Measurements from ENCODE around the gene CBX8.

DNA sequence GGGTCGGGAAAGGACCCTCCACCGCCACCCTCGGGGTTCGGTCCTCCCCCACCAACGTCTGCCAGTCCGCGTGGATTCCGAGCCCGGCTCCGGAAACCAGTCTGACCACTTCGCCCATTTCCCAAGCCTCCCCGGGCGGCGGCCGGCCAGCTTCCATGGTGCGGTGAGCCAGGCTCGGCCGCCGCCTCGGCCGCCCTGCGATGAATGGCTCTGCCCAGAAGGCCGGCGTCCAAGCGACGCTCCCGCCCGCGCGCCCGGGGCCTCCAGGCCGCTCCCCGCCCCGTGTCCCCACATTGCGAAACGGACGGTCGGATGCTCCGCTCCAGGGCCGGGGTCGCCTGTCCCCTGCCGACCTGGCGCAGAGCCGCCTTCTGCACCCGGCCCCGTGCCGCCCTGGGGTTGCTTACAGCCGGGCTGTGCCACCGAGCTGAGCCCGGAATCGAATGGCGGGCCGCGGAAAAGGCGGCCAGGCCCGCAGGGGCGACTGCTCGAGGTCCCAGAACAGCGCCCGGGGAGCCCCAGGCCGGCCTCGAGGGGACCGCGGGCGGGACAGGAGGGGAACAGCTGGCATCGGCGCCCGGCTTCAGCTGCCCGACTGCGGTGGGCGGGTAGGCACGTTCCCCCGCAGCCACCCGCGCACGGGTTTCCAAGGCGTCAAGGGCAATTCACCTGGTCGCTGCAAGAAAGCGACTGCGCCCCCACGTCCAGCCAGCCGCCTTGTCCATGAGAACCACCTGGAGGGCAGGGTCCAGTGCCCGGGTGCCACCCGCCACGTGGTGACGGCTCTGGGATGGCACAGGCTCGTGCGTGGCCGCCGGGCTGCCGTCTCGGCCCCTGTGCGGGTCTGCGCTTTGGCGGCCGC lies 18.3 kb upstream of the CBX8 start:
- TF ChIP-seq POLR2A (IDR thresholded peaks at IDR 0.05) (no peak), EP300 (IDR thresholded peaks at IDR 0.05) (no peak)

All from sigmoid colon (tissue), 4 donors.